ENCODE results near the gene ABCA9. TPM values are rescaled to one million over a fixed set of nuclear protein-coding genes. Genes with fewer than 3 reads are reported as not detected.

ABCA9 gene
- total and polyA plus RNA-seq, 2 of the 13 experiments (the other 11 are each of a cell fraction or from before 2014, with no cell fraction given) = 0.04 TPM; not detected in 1

GRCh38 chr17:69047368-69048263 is 13.1 kb downstream of the ABCA9 start (continued):
- no peak for TF ChIP-seq ATF5 (CRISPR knock-in tag; IDR thresholded peaks at IDR 0.05; ENCODE audit: low read depth)
- TF ChIP-seq ZFX (CRISPR knock-in tag; IDR thresholded peaks at IDR 0.05; ENCODE audit: low read depth) = peak; percentile 19; the same call in 1 of the 2 replicates
- peak; percentile 70; the same call in 1 of the 2 replicates for TF ChIP-seq ZSCAN20 (CRISPR knock-in tag; IDR thresholded peaks at IDR 0.05; ENCODE audit: borderline replicate concordance)
- 0 out of 2 replicates have a peak, but pooled peaks have one; percentile 58 for TF ChIP-seq ZNF780A (CRISPR knock-in tag; IDR thresholded peaks at IDR 0.05)
- TF ChIP-seq SALL2 (CRISPR knock-in tag; IDR thresholded peaks at IDR 0.05) = peak; percentile 60; the same call in 1 of the 2 replicates
- TF ChIP-seq ZNF383 (CRISPR knock-in tag; IDR thresholded peaks at IDR 0.05; ENCODE audit: borderline replicate concordance) = no peak
- peak; percentile 56; the same call in 1 of the 2 replicates for TF ChIP-seq KDM3A (CRISPR knock-in tag; IDR thresholded peaks at IDR 0.05; ENCODE audit: low read depth)
- peak; percentile 95 for TF ChIP-seq ZMYM4 (CRISPR knock-in tag; IDR thresholded peaks at IDR 0.05)
- TF ChIP-seq SOX5 (CRISPR knock-in tag; IDR thresholded peaks at IDR 0.05; ENCODE audit: borderline replicate concordance) = peak; percentile 99
- TF ChIP-seq ELF4 (CRISPR knock-in tag; IDR thresholded peaks at IDR 0.05; ENCODE audit: borderline replicate concordance) = peak; percentile 83
- TF ChIP-seq TRAFD1 (CRISPR knock-in tag; IDR thresholded peaks at IDR 0.05; ENCODE audit: borderline replicate concordance) = no peak
- peak; percentile 72 for TF ChIP-seq ZBTB33 (CRISPR knock-in tag; IDR thresholded peaks at IDR 0.05)
- no peak for TF ChIP-seq THAP9 (CRISPR knock-in tag; IDR thresholded peaks at IDR 0.05; ENCODE audit: borderline replicate concordance)
- TF ChIP-seq LCORL (IDR thresholded peaks at IDR 0.05) = no peak
- TF ChIP-seq LCORL (CRISPR knock-in tag; IDR thresholded peaks at IDR 0.05) = 0 out of 2 replicates have a peak, but pooled peaks have one; percentile 36
- no peak for TF ChIP-seq HIC2 (CRISPR knock-in tag; IDR thresholded peaks at IDR 0.05; ENCODE audit: low read depth)
- no peak for TF ChIP-seq ZNF468 (CRISPR knock-in tag; IDR thresholded peaks at IDR 0.05)
- TF ChIP-seq REXO4 (CRISPR knock-in tag; IDR thresholded peaks at IDR 0.05; ENCODE audit: borderline replicate concordance) = no peak
- no peak for TF ChIP-seq ZNF75D (CRISPR knock-in tag; IDR thresholded peaks at IDR 0.05; ENCODE audit: borderline replicate concordance)
